HepG2 (cell line): ENCODE measurements around the gene FLVCR1. TPM values are rescaled to one million over a fixed set of nuclear protein-coding genes. Genes with fewer than 3 reads are reported as not detected.

Experiments
- ARID2 ChIP-seq: sonication (generic); formaldehyde crosslinking; IDR thresholded peaks from 2 replicates; pipeline ENCODE4 v1.8.1; 2022; ENCODE audit warnings: mild to moderate bottlenecking, missing genetic modification reagents, borderline replicate concordance
- ATF1 ChIP-seq: IDR thresholded peaks from 2 replicates; pipeline ENCODE4 v1.6.1; 2016; ENCODE audit warnings: mild to moderate bottlenecking, control low read depth
- CBFB ChIP-seq: sonication (generic); formaldehyde crosslinking; IDR thresholded peaks from 2 replicates; pipeline ENCODE4 v1.4.0; 2020; ENCODE audit warnings: missing genetic modification reagents
- GATAD2A ChIP-seq: IDR thresholded peaks from 2 replicates; pipeline ENCODE4 v1.6.1; 2016
- GFI1 ChIP-seq: sonication (generic); formaldehyde crosslinking; IDR thresholded peaks from 2 replicates; pipeline ENCODE4 v1.5.0; 2020; ENCODE audit warnings: missing genetic modification reagents, mild to moderate bottlenecking, borderline replicate concordance
- HNF4A ChIP-seq: sonication (generic); formaldehyde crosslinking; IDR thresholded peaks from 2 replicates; pipeline ENCODE4 v1.4.0; 2020; ENCODE audit warnings: missing genetic modification reagents
- HNF4G ChIP-seq, 2 experiments: sonication (generic) in 1 of 2; formaldehyde crosslinking in 1 of 2; IDR thresholded peaks; 2 replicates each; pipeline versions ENCODE4 v1.4.0 to v1.6.1; 2011 to 2020; ENCODE audit warnings: borderline replicate concordance in 2 of 2, low read depth in 2 of 2, mild to moderate bottlenecking in 2 of 2, low read length in 1 of 2, missing genetic modification reagents in 1 of 2, moderate library complexity in 1 of 2
- IRF2 ChIP-seq: IDR thresholded peaks from 2 replicates; pipeline ENCODE4 v1.6.1; 2018; ENCODE audit warnings: missing genetic modification reagents, missing compliant biosample characterization
- KLF16 ChIP-seq, 2 experiments: sonication (generic) in 1 of 2; formaldehyde crosslinking in 1 of 2; IDR thresholded peaks; 2 replicates each; pipeline versions ENCODE4 v1.6.1 to v1.8.0; 2016 to 2023; ENCODE audit warnings: missing genetic modification reagents in 2 of 2, missing compliant biosample characterization in 1 of 2
- KLF6 ChIP-seq: IDR thresholded peaks from 2 replicates; pipeline ENCODE4 v1.8.0; 2016; ENCODE audit warnings: missing biosample characterization, missing genetic modification reagents
- RELA ChIP-seq: sonication (generic); formaldehyde crosslinking; IDR thresholded peaks from 2 replicates; pipeline ENCODE4 v1.4.0; 2020; ENCODE audit warnings: missing genetic modification reagents
- REPIN1 ChIP-seq: sonication (generic); formaldehyde crosslinking; IDR thresholded peaks from 2 replicates; pipeline ENCODE4 v1.8.0; 2022; ENCODE audit warnings: missing genetic modification reagents, low read depth, mild to moderate bottlenecking, borderline replicate concordance
- SAP130 ChIP-seq: IDR thresholded peaks from 2 replicates; pipeline ENCODE4 v1.6.1; 2016; ENCODE audit warnings: low read depth
- SKIL ChIP-seq: sonication (generic); formaldehyde crosslinking; IDR thresholded peaks from 2 replicates; pipeline ENCODE4 v1.8.0; 2022; ENCODE audit warnings: missing genetic modification reagents, mild to moderate bottlenecking, moderate library complexity, borderline replicate concordance
- SOX5 ChIP-seq: IDR thresholded peaks from 2 replicates; pipeline ENCODE4 v1.6.1; 2016; ENCODE audit warnings: borderline replicate concordance
- TBX2 ChIP-seq: sonication (generic); formaldehyde crosslinking; IDR thresholded peaks from 2 replicates; pipeline ENCODE4 v1.5.0; 2020; ENCODE audit warnings: missing genetic modification reagents, mild to moderate bottlenecking, borderline replicate concordance
- ZEB1 ChIP-seq: IDR thresholded peaks from 2 replicates; pipeline ENCODE4 v1.6.1; 2012; ENCODE audit warnings: mild to moderate bottlenecking, low read depth, inconsistent platforms; ENCODE audit not compliant: insufficient replicate concordance
- polyA plus RNA-seq, 8 experiments: library from polyadenylated mRNA; depleted of rRNA in 3 of 8; stranded (reverse) in 7 of 8; unstranded in 1 of 8; fragments of >200 nt; fragmentation: Illumina TruSeq in 4 of 8; extraction: Trizol in 4 of 8; gene quantifications; 2 replicates each; pipeline versions ENCODE4 v1.2.1 to v1.2.3, GENCODE V29; 2011 to 2016; ENCODE audit warnings: low read depth in 4 of 8, missing spikeins in 1 of 8, mixed read lengths in 1 of 8; ENCODE audit not compliant: insufficient read depth in 1 of 8
- total RNA-seq, 5 experiments: library from RNA; depleted of rRNA; stranded (reverse); fragments of >200 nt; fragmentation: Illumina TruSeq; extraction: Trizol; gene quantifications; 2 replicates each; pipeline ENCODE4 v1.2.3, GENCODE V29; 2016; ENCODE audit warnings: low read depth in 1 of 5
- TF ChIP-seq, protein P1 (sequence below): sonication (generic); formaldehyde crosslinking; IDR thresholded peaks from 2 replicates; pipeline ENCODE4 v1.4.0; 2020; ENCODE audit warnings: mild to moderate bottlenecking, missing genetic modification reagents, borderline replicate concordance
- TF ChIP-seq, protein P2 (sequence below): IDR thresholded peaks from 2 replicates; pipeline ENCODE4 v1.4.0; 2020; ENCODE audit warnings: mild to moderate bottlenecking, missing genetic modification reagents
- TF ChIP-seq, protein P3 (sequence below): sonication (generic); formaldehyde crosslinking; IDR thresholded peaks from 2 replicates; pipeline ENCODE4 v1.8.1; 2022; ENCODE audit warnings: mild to moderate bottlenecking, missing genetic modification reagents

Gene FLVCR1
- total and polyA plus RNA-seq, 2 of the 13 experiments (the other 11 are each of a cell fraction or from before 2014, with no cell fraction given), result 14.8 to 39.8 TPM

DNA sequence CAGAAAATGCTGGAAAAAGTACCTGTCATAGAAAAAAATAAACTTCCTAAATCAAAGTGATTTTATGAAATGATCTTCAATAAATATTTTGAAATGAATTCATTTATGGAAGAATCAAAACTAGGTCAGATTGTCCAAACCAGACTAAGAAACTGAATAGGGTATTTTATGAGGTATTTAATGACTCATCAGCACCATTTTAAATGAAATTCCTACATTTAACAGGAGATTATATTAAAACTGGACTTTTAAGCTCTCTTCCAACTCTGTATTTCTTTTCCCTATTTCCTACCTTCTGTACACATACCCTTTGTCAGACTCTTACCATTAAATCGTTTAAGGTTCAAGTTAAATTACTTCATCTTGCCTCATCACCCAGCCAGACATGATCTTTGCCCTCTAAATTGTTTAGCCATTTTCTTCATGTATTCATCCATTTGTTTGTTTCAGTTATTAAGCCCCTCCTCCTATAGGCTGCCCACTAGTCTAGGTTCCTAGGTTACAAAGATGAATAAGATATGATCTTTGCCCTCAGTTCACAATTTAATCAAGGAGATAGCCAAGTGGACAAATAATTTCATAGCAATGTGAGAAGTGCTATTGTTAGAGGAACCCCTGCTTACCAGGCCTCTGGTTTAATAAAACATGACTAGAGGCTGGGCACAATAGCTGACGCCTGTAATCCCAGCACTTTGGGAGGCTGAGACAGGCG, 41.4 kb upstream of the FLVCR1 start (continued):
- TF ChIP-seq HNF4G (IDR thresholded peaks at IDR 0.05; ENCODE audit: borderline replicate concordance, low read depth, low read length) (peak; percentile 73), HNF4G (CRISPR knock-in tag; IDR thresholded peaks at IDR 0.05; ENCODE audit: borderline replicate concordance, low read depth) (no peak; the same call in 1 of the 2 replicates), SOX5 (peak; percentile 85), REPIN1 (CRISPR knock-in tag) (peak; percentile 56; the same call in 1 of the 2 replicates), TBX2 (CRISPR knock-in tag) (peak; percentile 50), ATF1 (CRISPR knock-in tag) (no peak), SKIL (CRISPR knock-in tag) (0 out of 2 replicates have a peak, but pooled peaks have one; percentile 39), SAP130 (CRISPR knock-in tag) (peak; percentile 50), ARID2 (0 out of 2 replicates have a peak, but pooled peaks have one; percentile 33), GFI1 (peak; percentile 42; the same call in 1 of the 2 replicates), HNF4A (CRISPR knock-in tag) (peak; percentile 95), GATAD2A (CRISPR knock-in tag) (peak; percentile 84), RELA (no peak), CBFB (CRISPR knock-in tag) (no peak), KLF16 (CRISPR knock-in tag; IDR thresholded peaks at IDR 0.05) (peak in 1 of 2 experiments; percentile 39; a peak in 1 of 4 replicates), ZEB1 (no peak), KLF6 (CRISPR knock-in tag) (no peak), IRF2 (0 out of 2 replicates have a peak, but pooled peaks have one; percentile 37)
- TF ChIP-seq, protein P1, sequence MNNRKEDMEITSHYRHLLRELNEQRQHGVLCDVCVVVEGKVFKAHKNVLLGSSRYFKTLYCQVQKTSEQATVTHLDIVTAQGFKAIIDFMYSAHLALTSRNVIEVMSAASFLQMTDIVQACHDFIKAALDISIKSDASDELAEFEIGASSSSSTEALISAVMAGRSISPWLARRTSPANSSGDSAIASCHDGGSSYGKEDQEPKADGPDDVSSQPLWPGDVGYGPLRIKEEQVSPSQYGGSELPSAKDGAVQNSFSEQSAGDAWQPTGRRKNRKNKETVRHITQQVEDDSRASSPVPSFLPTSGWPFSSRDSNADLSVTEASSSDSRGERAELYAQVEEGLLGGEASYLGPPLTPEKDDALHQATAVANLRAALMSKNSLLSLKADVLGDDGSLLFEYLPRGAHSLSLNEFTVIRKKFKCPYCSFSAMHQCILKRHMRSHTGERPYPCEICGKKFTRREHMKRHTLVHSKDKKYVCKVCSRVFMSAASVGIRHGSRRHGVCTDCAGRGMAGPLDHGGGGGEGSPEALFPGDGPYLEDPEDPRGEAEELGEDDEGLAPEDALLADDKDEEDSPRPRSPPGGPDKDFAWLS (CRISPR knock-in tag), result no peak
- TF ChIP-seq, protein P2, sequence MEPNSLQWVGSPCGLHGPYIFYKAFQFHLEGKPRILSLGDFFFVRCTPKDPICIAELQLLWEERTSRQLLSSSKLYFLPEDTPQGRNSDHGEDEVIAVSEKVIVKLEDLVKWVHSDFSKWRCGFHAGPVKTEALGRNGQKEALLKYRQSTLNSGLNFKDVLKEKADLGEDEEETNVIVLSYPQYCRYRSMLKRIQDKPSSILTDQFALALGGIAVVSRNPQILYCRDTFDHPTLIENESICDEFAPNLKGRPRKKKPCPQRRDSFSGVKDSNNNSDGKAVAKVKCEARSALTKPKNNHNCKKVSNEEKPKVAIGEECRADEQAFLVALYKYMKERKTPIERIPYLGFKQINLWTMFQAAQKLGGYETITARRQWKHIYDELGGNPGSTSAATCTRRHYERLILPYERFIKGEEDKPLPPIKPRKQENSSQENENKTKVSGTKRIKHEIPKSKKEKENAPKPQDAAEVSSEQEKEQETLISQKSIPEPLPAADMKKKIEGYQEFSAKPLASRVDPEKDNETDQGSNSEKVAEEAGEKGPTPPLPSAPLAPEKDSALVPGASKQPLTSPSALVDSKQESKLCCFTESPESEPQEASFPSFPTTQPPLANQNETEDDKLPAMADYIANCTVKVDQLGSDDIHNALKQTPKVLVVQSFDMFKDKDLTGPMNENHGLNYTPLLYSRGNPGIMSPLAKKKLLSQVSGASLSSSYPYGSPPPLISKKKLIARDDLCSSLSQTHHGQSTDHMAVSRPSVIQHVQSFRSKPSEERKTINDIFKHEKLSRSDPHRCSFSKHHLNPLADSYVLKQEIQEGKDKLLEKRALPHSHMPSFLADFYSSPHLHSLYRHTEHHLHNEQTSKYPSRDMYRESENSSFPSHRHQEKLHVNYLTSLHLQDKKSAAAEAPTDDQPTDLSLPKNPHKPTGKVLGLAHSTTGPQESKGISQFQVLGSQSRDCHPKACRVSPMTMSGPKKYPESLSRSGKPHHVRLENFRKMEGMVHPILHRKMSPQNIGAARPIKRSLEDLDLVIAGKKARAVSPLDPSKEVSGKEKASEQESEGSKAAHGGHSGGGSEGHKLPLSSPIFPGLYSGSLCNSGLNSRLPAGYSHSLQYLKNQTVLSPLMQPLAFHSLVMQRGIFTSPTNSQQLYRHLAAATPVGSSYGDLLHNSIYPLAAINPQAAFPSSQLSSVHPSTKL (CRISPR knock-in tag), result peak; percentile 93
- TF ChIP-seq, protein P3, sequence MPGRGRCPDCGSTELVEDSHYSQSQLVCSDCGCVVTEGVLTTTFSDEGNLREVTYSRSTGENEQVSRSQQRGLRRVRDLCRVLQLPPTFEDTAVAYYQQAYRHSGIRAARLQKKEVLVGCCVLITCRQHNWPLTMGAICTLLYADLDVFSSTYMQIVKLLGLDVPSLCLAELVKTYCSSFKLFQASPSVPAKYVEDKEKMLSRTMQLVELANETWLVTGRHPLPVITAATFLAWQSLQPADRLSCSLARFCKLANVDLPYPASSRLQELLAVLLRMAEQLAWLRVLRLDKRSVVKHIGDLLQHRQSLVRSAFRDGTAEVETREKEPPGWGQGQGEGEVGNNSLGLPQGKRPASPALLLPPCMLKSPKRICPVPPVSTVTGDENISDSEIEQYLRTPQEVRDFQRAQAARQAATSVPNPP (CRISPR knock-in tag), result 0 out of 2 replicates have a peak, but pooled peaks have one; percentile 63
